ENCODE results near the gene ASIC1. TPM values are rescaled to one million over a fixed set of nuclear protein-coding genes. Genes with fewer than 3 reads are reported as not detected.

The ASIC1 gene
- total RNA-seq, 2 experiments from 2014 or later, result 1.5 to 2.8 TPM

DNA sequence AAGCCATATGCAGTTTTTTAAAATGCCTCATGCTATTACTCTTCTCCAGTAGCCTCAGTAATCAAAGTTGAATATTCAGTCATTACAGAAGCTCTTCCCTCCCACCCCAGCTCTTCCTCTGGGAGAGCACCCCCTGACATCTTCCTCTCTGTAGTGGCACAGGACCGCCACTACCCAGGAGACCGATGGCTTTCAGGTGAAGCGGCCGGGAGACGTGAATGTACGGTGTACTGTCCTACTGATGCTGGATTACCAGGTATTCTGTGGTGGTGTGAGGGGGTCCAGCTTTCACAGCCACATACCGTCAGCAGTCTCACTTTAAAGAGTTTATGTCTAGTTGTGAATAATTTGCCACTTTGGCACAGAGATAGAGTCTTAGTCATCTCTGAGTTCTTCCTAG lies 32.3 kb downstream of the ASIC1 start:
- H3K4me3 Mint-ChIP-seq, result no peak overlapping the region
- peaks cover 75% of the 10 kb centered on the region for H3K36me3 ChIP-seq (ENCODE audit: insufficient read depth, low read length)
- H3K27ac Mint-ChIP-seq, result no peak overlapping the region
- peaks cover 13% of the 10 kb centered on the region for H3K4me1 ChIP-seq (ENCODE audit: insufficient read depth, low read length)
- ATAC-seq (ENCODE audit: poor library complexity), result no peak
- H3K27me3 ChIP-seq (ENCODE audit: control insufficient read depth in 1 of 2, insufficient read depth in 2 of 2, low read length in 2 of 2), result no peaks in the 10 kb centered on the region
- no peaks in the 10 kb centered on the region for H3K9me3 ChIP-seq (ENCODE audit: control insufficient read depth in 1 of 2, insufficient read depth in 1 of 2, low read length in 2 of 2)
- no peak overlapping the region for H3K4me3 ChIP-seq (ENCODE audit: low read length)
- ChIA-PET CTCF (interaction anchor here (0.7 to 4.1 kb wide), 2 partner anchors 20 to 22 kb away, joined by 4 to 37 read pairs; partner anchors contain the start of gene COX14), POLR2A (interaction anchor here (0.9 to 2.2 kb wide), 2 partner anchors 22 to 31 kb away, joined by 3 to 17 read pairs; partner anchors contain the start of gene COX14)
- H3K27ac ChIP-seq (ENCODE audit: low read depth in 1 of 2, low read length in 2 of 2), result no peak overlapping the region
- intact Hi-C loops (cut with DNase I, micrococcal nuclease), result loop anchor here in 1 of 2 experiments (1.0 to 10.0 kb wide), 3 partner anchors 86 to 675 kb away; partner anchors contain the start of genes ATF1 and LIMA1
- H3K36me3 Mint-ChIP-seq (ENCODE audit: low read depth), result peaks cover 82% of the 10 kb centered on the region
- H3K4me1 Mint-ChIP-seq (ENCODE audit: low read depth), result peaks cover 35% of the 10 kb centered on the region
- no peak for DNase-seq
- TF ChIP-seq, protein P1, sequence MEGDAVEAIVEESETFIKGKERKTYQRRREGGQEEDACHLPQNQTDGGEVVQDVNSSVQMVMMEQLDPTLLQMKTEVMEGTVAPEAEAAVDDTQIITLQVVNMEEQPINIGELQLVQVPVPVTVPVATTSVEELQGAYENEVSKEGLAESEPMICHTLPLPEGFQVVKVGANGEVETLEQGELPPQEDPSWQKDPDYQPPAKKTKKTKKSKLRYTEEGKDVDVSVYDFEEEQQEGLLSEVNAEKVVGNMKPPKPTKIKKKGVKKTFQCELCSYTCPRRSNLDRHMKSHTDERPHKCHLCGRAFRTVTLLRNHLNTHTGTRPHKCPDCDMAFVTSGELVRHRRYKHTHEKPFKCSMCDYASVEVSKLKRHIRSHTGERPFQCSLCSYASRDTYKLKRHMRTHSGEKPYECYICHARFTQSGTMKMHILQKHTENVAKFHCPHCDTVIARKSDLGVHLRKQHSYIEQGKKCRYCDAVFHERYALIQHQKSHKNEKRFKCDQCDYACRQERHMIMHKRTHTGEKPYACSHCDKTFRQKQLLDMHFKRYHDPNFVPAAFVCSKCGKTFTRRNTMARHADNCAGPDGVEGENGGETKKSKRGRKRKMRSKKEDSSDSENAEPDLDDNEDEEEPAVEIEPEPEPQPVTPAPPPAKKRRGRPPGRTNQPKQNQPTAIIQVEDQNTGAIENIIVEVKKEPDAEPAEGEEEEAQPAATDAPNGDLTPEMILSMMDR (IDR thresholded peaks at IDR 0.05), result no peak
- no peaks in the 10 kb centered on the region for H3K9me3 Mint-ChIP-seq
- H3K27me3 Mint-ChIP-seq, result no peaks in the 10 kb centered on the region

DNA sequence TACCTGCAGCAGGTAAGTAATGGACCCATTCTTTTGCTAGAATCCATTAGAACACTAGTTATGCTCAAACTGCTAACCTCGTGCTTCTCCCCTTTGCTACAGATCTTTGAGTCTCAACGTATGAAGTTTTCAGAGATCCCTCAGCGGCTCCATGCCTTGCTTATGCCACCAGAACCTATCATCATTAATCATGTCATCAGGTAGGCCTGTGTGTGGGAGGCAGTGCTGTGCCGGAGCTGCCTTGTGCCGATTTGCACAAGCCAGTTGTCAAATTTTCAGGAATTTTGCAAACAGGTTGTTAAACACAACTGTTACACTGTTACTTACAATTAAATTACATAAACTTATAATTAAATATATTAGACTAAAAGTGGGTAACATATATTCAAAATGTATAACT lies 33.0 kb downstream of the ASIC1 start:
- Mint-ChIP-seq H3K9me3 (no peaks in the 10 kb centered on the region), H3K4me3 (no peak overlapping the region), H3K27ac (no peak overlapping the region), H3K4me1 (ENCODE audit: low read depth) (peaks cover 30% of the 10 kb centered on the region), H3K27me3 (no peaks in the 10 kb centered on the region), H3K36me3 (ENCODE audit: low read depth) (peaks cover 83% of the 10 kb centered on the region)
- DNase-seq (no peak), ATAC-seq (ENCODE audit: poor library complexity) (no peak)
- TF ChIP-seq, protein P1 (IDR thresholded peaks at IDR 0.05), result no peak
- intact Hi-C loops (cut with DNase I, micrococcal nuclease), result no loop called here
- Histone ChIP-seq H3K4me1 (ENCODE audit: insufficient read depth, low read length) (peaks cover 12% of the 10 kb centered on the region), H3K27me3 (ENCODE audit: control insufficient read depth in 1 of 2, insufficient read depth in 2 of 2, low read length in 2 of 2) (no peaks in the 10 kb centered on the region), H3K36me3 (ENCODE audit: insufficient read depth, low read length) (peaks cover 82% of the 10 kb centered on the region), H3K4me3 (ENCODE audit: low read length) (no peak overlapping the region), H3K9me3 (ENCODE audit: control insufficient read depth in 1 of 2, insufficient read depth in 1 of 2, low read length in 2 of 2) (no peaks in the 10 kb centered on the region), H3K27ac (ENCODE audit: low read depth in 1 of 2, low read length in 2 of 2) (no peak overlapping the region)
- POLR2A ChIA-PET, result interaction anchor here (0.9 to 2.2 kb wide), 2 partner anchors 21 to 32 kb away, joined by 3 to 17 read pairs; partner anchors contain the start of gene COX14
- CTCF ChIA-PET, result interaction anchor here (4.1 kb wide), 1 partner anchor 21 kb away, joined by 37 read pairs; the partner anchor contains the start of gene COX14

DNA sequence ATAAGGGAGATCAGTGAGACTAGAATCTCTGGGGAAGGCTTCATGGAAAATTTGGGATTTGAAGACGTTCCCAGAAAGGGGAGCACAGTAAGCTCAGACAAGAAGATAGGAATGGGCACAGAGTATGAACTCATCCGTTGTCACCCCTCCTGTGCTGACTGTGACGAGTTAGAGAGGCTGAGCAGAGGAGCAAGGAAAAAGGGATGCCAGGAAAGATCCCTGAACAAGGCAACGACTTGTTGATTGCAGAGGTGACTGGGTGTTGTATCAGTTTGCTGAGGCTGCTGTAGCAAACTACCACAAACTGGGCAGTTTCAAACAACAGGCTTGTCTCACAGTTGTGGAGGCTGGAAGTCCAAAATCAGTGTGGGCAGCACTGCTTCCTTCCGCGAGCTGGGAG lies 40.6 kb downstream of the ASIC1 start:
- POLR2A ChIA-PET, result no interaction called here
- H3K27me3 Mint-ChIP-seq, result no peaks in the 10 kb centered on the region
- H3K4me1 Mint-ChIP-seq (ENCODE audit: low read depth), result no peaks in the 10 kb centered on the region
- peaks cover 93% of the 10 kb centered on the region for H3K36me3 Mint-ChIP-seq (ENCODE audit: low read depth)
- Histone ChIP-seq H3K4me1 (ENCODE audit: insufficient read depth, low read length) (no peaks in the 10 kb centered on the region), H3K27me3 (ENCODE audit: control insufficient read depth in 1 of 2, insufficient read depth in 2 of 2, low read length in 2 of 2) (no peaks in the 10 kb centered on the region), H3K27ac (ENCODE audit: low read depth in 1 of 2, low read length in 2 of 2) (no peak overlapping the region), H3K4me3 (ENCODE audit: low read length) (no peak overlapping the region), H3K36me3 (ENCODE audit: insufficient read depth, low read length) (peaks cover 67% of the 10 kb centered on the region), H3K9me3 (ENCODE audit: control insufficient read depth in 1 of 2, insufficient read depth in 1 of 2, low read length in 2 of 2) (no peaks in the 10 kb centered on the region)
- CTCF ChIA-PET, result no interaction called here
- H3K27ac Mint-ChIP-seq, result no peak overlapping the region
- intact Hi-C loops (cut with DNase I, micrococcal nuclease), result no loop called here
- H3K9me3 Mint-ChIP-seq, result no peaks in the 10 kb centered on the region
- no peak overlapping the region for H3K4me3 Mint-ChIP-seq
- no peak for ATAC-seq (ENCODE audit: poor library complexity)
- TF ChIP-seq, protein P1 (IDR thresholded peaks at IDR 0.05), result no peak
- DNase-seq, result no peak
